ENCODE results near the gene KCNAB1. TPM values are rescaled to one million over a fixed set of nuclear protein-coding genes. Genes with fewer than 3 reads are reported as not detected.
"Not testable (repeated sequence)": the region's sequence is repeated elsewhere in the genome, so short reads cannot be mapped to it uniquely, and the experiment has no call there.

The KCNAB1 gene
- 6.3 TPM for total RNA-seq

GRCh38 chr3:156120528-156121251, at the start of gene KCNAB1:
Gene KCNAB1, plus strand, starts transcription at chr3:156120578.
- DNase-seq, result no peak

- no peak for DNase-seq
Measured at GRCh38 chr3:156071031-156071430, 49.3 kb upstream of the KCNAB1 start.

GRCh38 chr3:156072950-156073657, 47.3 kb upstream of the KCNAB1 start:
- DNase-seq, result not testable (repeated sequence)

- no peak for DNase-seq
Measured at GRCh38 chr3:156090126-156090525, 30.3 kb upstream of the KCNAB1 start.

- no peak for DNase-seq
Measured at GRCh38 chr3:156093964-156094363, 26.4 kb upstream of the KCNAB1 start.

- no peak for DNase-seq
Measured at GRCh38 chr3:156094391-156094790, 26.0 kb upstream of the KCNAB1 start.

GRCh38 chr3:156095652-156096051, 24.7 kb upstream of the KCNAB1 start:
- DNase-seq, result not testable (repeated sequence)

- DNase-seq, result no peak
Measured at GRCh38 chr3:156098437-156099035, 21.8 kb upstream of the KCNAB1 start.

GRCh38 chr3:156099348-156099747, 21.0 kb upstream of the KCNAB1 start:
- not testable (repeated sequence) for DNase-seq

GRCh38 chr3:156099984-156100383, 20.4 kb upstream of the KCNAB1 start:
- not testable (repeated sequence) for DNase-seq

GRCh38 chr3:156102267-156102931, 18.0 kb upstream of the KCNAB1 start:
- no peak for DNase-seq

- DNase-seq, result no peak
Measured at GRCh38 chr3:156106721-156107373, 13.5 kb upstream of the KCNAB1 start.

- no peak for DNase-seq
Measured at GRCh38 chr3:156107504-156107903, 12.9 kb upstream of the KCNAB1 start.

- peak; percentile 3 for DNase-seq
Measured at GRCh38 chr3:156108616-156109015, 11.8 kb upstream of the KCNAB1 start.

- DNase-seq, result no peak
Measured at GRCh38 chr3:156109989-156110388, 10.4 kb upstream of the KCNAB1 start.

GRCh38 chr3:156126467-156126866, 6.1 kb downstream of the KCNAB1 start:
- DNase-seq, result no peak

- DNase-seq, result no peak
Measured at GRCh38 chr3:156131241-156131640, 10.9 kb downstream of the KCNAB1 start.

GRCh38 chr3:156131799-156132198, 11.4 kb downstream of the KCNAB1 start:
- DNase-seq, result no peak

GRCh38 chr3:156132313-156132712, 11.9 kb downstream of the KCNAB1 start:
- no peak for DNase-seq

GRCh38 chr3:156133076-156133475, 12.7 kb downstream of the KCNAB1 start:
- no peak for DNase-seq

GRCh38 chr3:156135921-156136638, 15.7 kb downstream of the KCNAB1 start:
- no peak for DNase-seq

GRCh38 chr3:156137397-156137796, 17.0 kb downstream of the KCNAB1 start:
- not testable (repeated sequence) for DNase-seq
